ENCODE results near the gene GOLGB1.

The GOLGB1 gene

GRCh38 chr3:121719423-121719822 is 30.1 kb downstream of the GOLGB1 start:
- no peak overlapping the region for H3K27ac ChIP-seq
- H3K36me3 ChIP-seq: peaks cover 84% of the 10 kb centered on the region
- no peaks in the 10 kb centered on the region for H4K20me1 ChIP-seq
- no peaks in the 10 kb centered on the region for H3K4me1 ChIP-seq
- peaks cover 6% of the 10 kb centered on the region; the same call in 1 of the 2 replicates for H3K9me3 ChIP-seq
- no peak overlapping the region for H3K4me2 ChIP-seq
- H3K27me3 ChIP-seq: no peaks in the 10 kb centered on the region
- no peak overlapping the region for H3K4me3 ChIP-seq
- TF ChIP-seq Cebpa-rat (IDR thresholded peaks at IDR 0.05): no peak
- H3K9ac ChIP-seq: no peak overlapping the region

DNA sequence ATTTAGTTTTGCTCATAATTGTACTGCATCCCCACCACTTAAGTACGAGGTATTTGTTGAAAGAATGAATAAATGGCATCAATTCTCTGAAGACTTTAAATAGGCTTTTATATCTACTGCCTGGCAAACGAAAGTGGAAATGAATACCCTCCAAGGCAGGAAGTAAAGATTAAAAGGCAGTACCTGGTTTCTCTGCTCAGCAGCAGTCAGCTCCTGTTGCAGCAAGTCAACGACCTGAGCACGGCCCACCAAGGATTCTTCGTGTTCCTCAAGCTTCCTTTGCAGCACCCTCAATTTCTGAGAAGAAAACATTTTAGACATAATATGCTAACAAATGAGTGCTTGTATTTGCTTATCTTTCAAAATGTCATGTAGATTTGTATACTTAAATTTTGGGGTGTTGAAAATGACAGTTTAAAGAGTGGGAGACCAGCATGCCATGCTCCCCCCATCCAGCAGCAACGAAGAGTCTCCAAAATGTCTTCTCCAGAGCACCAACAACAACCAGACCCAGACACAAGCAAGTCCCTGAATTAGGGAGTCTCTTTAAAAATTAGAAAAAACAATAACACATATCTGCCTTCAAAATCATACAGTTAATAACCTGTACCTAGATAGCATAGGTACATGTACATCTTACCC is 31.2 kb downstream of the GOLGB1 start:
- Histone ChIP-seq H3K27ac (no peak overlapping the region), H3K9me3 (no peaks in the 10 kb centered on the region), H3K27me3 (no peaks in the 10 kb centered on the region), H3K4me2 (no peak overlapping the region), H3K4me3 (no peak overlapping the region), H3K4me1 (no peaks in the 10 kb centered on the region), H3K36me3 (peaks cover 82% of the 10 kb centered on the region), H4K20me1 (no peaks in the 10 kb centered on the region), H3K9ac (no peak overlapping the region)
- no peak for TF ChIP-seq Cebpa-rat (IDR thresholded peaks at IDR 0.05)

GRCh38 chr3:121710347-121710746 is 39.2 kb downstream of the GOLGB1 start:
- Histone ChIP-seq H3K36me3 (peaks cover 46% of the 10 kb centered on the region), H4K20me1 (no peaks in the 10 kb centered on the region), H3K27me3 (no peaks in the 10 kb centered on the region), H3K9ac (no peak overlapping the region), H3K4me1 (no peaks in the 10 kb centered on the region), H3K9me3 (0 out of 2 replicates have a peak, but pooled peaks cover 4% of the 10 kb centered on the region), H3K4me3 (no peak overlapping the region), H3K4me2 (no peak overlapping the region), H3K27ac (no peak overlapping the region)
- TF ChIP-seq Cebpa-rat (IDR thresholded peaks at IDR 0.05): no peak

DNA sequence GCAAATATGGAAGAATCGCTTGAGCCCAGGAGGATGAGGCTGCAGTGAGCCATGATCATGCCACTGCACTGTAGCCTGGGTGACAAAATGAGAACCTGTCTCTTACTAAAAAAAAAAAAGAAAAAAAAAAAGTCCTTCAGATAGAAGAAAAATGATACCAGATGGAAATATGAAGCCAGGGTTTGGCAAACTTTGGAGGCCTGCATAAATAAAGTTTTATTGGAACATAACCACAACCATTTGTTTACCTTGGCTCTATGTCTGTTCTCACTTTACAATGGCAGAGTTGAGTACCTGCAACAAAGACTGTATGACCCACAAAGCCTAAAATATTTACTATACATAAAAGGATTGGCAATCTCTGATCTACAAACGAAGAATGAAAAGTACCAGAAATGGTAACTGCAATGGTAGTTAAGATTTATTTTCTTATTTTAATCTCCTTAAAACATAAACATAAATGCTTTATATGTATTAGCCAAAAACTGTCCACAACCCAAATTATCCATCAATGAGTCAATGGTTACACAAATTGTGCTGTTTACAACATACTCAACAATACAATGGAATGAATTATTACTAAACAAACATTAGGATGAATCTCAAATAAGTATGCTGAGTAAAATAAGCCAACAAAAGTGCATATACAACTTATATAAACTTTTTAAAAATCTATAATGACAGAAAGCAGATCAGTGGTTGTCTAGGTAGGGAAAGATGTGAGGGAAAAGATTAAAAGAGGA is 41.8 kb downstream of the GOLGB1 start:
- Histone ChIP-seq H3K36me3 (peaks cover 30% of the 10 kb centered on the region), H3K4me3 (no peak overlapping the region), H3K9ac (no peak overlapping the region), H3K4me1 (no peaks in the 10 kb centered on the region), H3K27me3 (no peaks in the 10 kb centered on the region), H3K4me2 (no peak overlapping the region), H3K9me3 (0 out of 2 replicates have a peak, but pooled peaks cover 4% of the 10 kb centered on the region), H4K20me1 (no peaks in the 10 kb centered on the region), H3K27ac (no peak overlapping the region)
- no peak for TF ChIP-seq Cebpa-rat (IDR thresholded peaks at IDR 0.05)

- Histone ChIP-seq H3K4me3 (no peak overlapping the region), H3K9me3 (0 out of 2 replicates have a peak, but pooled peaks cover 4% of the 10 kb centered on the region), H4K20me1 (no peaks in the 10 kb centered on the region), H3K4me2 (no peak overlapping the region), H3K9ac (no peak overlapping the region), H3K4me1 (no peaks in the 10 kb centered on the region), H3K36me3 (peaks cover 30% of the 10 kb centered on the region), H3K27me3 (no peaks in the 10 kb centered on the region), H3K27ac (no peak overlapping the region)
- no peak for TF ChIP-seq Cebpa-rat (IDR thresholded peaks at IDR 0.05)
These were observed 44.0 kb downstream of the GOLGB1 start for GRCh38 chr3:121705541-121705940.

GRCh38 chr3:121703973-121704372 is 45.6 kb downstream of the GOLGB1 start:
- H3K9ac ChIP-seq: no peak overlapping the region
- H3K27ac ChIP-seq: no peak overlapping the region
- no peaks in the 10 kb centered on the region for H3K27me3 ChIP-seq
- H3K4me3 ChIP-seq: no peak overlapping the region
- H4K20me1 ChIP-seq: no peaks in the 10 kb centered on the region
- 0 out of 2 replicates have a peak, but pooled peaks cover 4% of the 10 kb centered on the region for H3K9me3 ChIP-seq
- peaks cover 30% of the 10 kb centered on the region for H3K36me3 ChIP-seq
- no peak for TF ChIP-seq Cebpa-rat (IDR thresholded peaks at IDR 0.05)
- no peaks in the 10 kb centered on the region for H3K4me1 ChIP-seq
- H3K4me2 ChIP-seq: no peak overlapping the region

DNA sequence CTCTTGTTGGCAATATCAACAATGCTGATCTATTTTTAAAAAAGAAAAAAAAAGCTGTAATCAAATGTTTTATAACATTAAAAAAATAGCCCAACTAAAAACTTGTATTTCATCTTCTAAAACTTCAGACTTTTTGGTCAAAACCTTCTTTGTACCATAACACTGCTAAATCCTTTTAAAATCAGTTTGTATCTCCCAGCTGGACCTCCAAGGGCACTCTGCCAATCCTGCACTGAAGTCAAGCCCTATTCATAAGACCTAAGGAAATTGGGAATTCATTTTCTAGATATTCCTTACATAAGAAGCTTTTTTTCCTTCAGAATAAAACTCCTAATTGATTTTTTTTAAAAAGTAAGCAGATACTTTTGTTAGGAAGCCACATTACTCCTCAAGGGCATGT is 50.6 kb downstream of the GOLGB1 start:
- Histone ChIP-seq H3K27me3 (no peaks in the 10 kb centered on the region), H3K36me3 (peaks cover 53% of the 10 kb centered on the region), H3K27ac (no peak overlapping the region), H3K4me2 (no peak overlapping the region), H4K20me1 (no peaks in the 10 kb centered on the region), H3K4me1 (no peaks in the 10 kb centered on the region), H3K9ac (no peak overlapping the region), H3K9me3 (no peaks in the 10 kb centered on the region), H3K4me3 (no peak overlapping the region)
- no peak for TF ChIP-seq Cebpa-rat (IDR thresholded peaks at IDR 0.05)

DNA sequence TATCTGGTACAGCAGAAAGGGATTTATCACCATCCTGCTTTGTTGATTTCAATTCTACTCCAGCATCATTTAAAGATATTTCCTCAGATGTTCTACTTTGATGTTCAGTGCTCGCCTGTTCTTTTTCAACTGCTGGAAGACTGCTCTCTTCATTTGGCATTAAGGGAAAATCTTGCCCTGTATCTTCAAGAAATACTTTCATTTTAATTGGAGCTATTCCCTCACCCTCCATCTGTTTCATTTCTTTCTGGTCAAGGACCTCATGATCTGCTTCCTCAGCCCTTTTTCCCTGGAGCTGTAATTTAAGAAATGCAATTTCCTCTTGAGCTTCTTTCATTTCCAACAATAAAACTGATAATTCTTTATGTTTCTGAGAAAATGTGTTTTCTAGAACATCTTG is 51.1 kb downstream of the GOLGB1 start:
- Histone ChIP-seq H3K27ac (no peak overlapping the region), H3K27me3 (no peaks in the 10 kb centered on the region), H3K4me3 (no peak overlapping the region), H3K36me3 (peaks cover 57% of the 10 kb centered on the region), H3K4me1 (no peaks in the 10 kb centered on the region), H4K20me1 (no peaks in the 10 kb centered on the region), H3K9ac (no peak overlapping the region), H3K4me2 (no peak overlapping the region), H3K9me3 (no peaks in the 10 kb centered on the region)
- no peak for TF ChIP-seq Cebpa-rat (IDR thresholded peaks at IDR 0.05)

- no peak overlapping the region for H3K9ac ChIP-seq
- H3K9me3 ChIP-seq: no peaks in the 10 kb centered on the region
- H3K27ac ChIP-seq: no peak overlapping the region
- no peak overlapping the region for H3K4me2 ChIP-seq
- no peaks in the 10 kb centered on the region for H4K20me1 ChIP-seq
- no peaks in the 10 kb centered on the region for H3K27me3 ChIP-seq
- peaks cover 70% of the 10 kb centered on the region for H3K36me3 ChIP-seq
- H3K4me3 ChIP-seq: no peak overlapping the region
- no peaks in the 10 kb centered on the region for H3K4me1 ChIP-seq
- TF ChIP-seq Cebpa-rat (IDR thresholded peaks at IDR 0.05): no peak
These were observed 53.4 kb downstream of the GOLGB1 start for GRCh38 chr3:121696186-121696585.

DNA sequence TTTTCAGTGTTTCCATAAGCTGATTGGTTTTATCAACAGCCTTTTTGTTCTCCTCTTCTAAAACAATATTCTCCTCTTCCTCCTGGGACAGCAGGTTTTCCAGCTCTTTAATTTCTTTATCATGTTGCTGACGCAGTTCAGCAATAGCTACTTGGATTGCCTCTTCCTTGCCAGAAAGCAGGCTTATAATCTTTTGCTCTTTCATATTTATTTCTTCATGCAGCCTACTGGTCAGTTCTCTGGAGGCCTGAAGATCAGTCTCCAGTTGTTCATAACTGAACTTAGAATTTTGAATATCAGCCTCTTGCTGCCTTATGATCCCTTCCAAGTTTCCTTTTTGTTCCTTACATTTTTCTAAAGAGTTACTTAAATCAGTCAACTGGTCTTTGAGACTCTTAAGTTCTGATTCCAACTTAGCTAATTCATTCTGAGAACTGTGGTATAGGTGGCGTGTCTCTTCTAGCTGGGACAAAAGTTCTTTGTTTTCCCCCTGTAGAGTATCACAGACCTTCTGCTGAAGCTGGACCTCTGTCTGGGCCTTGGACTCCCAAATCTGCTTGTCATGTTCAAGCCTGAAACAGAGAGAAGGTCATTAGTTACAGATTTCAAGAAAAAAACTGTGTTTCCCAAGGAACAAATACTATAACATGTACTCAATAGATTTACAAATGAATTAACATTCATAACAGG is 57.4 kb downstream of the GOLGB1 start:
- Histone ChIP-seq H3K4me1 (no peaks in the 10 kb centered on the region), H3K27ac (no peak overlapping the region), H3K9ac (no peak overlapping the region), H3K27me3 (no peaks in the 10 kb centered on the region), H3K4me2 (no peak overlapping the region), H4K20me1 (no peaks in the 10 kb centered on the region), H3K36me3 (peaks cover 63% of the 10 kb centered on the region), H3K9me3 (no peaks in the 10 kb centered on the region), H3K4me3 (no peak overlapping the region)
- TF ChIP-seq Cebpa-rat (IDR thresholded peaks at IDR 0.05): no peak

All from BLaER1 (cell line).